ENCODE results near the gene INSR.

The INSR gene

DNA sequence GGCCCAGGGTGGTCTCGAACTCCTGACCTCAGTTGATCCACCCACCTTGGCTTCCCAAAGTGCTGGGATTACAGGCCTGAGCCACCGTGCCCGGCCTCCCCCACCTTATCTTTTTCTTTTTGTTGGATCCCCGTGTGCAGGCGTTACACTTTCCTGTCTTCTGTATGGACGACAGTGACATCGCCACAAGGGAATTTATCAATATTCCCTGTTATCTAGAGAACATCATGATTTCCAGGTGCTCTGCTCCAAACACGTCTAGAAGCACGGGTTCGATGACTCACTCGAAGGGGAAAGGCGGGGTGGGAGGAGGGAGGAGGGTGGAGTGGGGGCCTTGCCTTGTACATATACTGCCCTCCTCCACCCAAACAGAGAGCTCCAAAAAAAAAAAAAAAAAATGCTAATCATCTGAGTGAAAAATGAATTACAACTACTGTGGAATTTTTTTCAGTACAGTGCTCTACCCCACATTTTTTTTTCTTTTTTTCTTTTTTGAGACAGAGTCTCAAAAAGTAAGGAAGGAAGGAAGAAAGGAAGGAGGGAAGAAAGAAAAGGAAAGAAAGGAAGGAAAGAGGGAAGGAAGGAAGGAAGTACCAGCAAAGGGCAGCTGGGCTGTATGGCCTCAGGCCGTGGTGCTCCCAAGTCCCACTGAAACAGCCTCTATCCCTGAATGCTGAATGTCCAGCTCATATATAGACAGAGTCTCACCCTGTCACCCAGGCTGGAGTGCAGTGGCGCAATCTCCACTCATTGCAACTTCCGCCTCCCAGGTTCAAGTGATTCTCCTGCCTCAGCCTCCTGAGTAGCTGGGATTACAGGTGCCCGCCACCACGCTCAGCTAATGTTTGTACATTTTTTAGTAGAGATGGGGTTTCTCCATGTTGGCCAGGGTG is 36.8 kb downstream of the INSR start:
- CTCF ChIA-PET: no interaction called here
- POLR2A ChIA-PET: interaction anchor here (1.1 kb wide), 1 partner anchor 37 kb away, joined by 3 read pairs; the partner anchor contains the start of gene INSR
- DNase-seq (ENCODE audit: extremely low spot score): peak; percentile 33
- TF ChIP-seq TARDBP (IDR thresholded peaks at IDR 0.05): no peak
- peak; percentile 71 for TF ChIP-seq ZNF384 (IDR thresholded peaks at IDR 0.05)

DNA sequence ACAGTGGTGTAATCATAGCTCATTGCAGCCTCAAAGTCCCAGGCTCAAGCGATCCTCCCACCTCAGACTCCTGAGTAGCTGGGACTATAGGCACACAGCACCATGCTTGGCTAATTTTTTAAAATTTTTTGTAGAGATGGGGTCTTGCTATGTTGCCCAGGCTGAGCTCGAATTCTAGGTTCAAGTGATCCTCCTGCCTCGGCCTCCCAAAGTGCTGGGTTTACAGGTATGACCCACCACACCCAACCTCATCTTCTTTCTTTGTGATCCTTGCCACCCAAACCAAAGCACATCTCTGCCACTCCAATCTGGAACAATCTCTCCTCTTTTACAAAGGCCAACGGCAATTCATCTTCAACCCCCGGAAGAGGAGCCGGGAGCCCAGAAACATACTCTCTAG is 38.6 kb downstream of the INSR start:
- no peak for DNase-seq (ENCODE audit: extremely low spot score)
- POLR2A ChIA-PET: no interaction called here
- TF ChIP-seq HDGF (IDR thresholded peaks at IDR 0.05; ENCODE audit: borderline replicate concordance): no peak
- CTCF ChIA-PET: no interaction called here

DNA sequence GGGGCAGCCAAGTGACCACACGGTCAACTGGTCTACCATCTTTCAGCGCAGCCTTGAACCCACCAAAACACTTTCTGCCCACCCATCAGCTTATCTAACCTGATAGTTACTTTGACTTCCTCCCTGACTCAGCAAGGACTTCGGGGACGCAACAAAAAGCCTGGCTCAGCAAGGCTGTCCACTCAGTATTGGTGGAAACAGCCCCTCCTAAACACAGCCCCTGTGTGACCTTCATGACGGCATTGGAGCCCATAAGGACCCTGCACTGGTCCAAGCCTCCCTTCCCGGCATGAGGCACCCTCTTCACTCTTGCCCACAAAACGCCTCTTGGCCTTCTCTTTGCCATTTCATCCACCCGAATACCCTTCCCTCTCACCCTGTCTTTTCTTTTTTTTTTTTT is 39.1 kb downstream of the INSR start:
- TF ChIP-seq FOXA1 (IDR thresholded peaks at IDR 0.05) (no peak), L3MBTL2 (conservative IDR thresholded peaks at IDR 0.05) (no peak), NFRKB (IDR thresholded peaks at IDR 0.05) (no peak), BHLHE40 (IDR thresholded peaks at IDR 0.05; ENCODE audit: borderline replicate concordance) (no peak), SP1 (IDR thresholded peaks at IDR 0.05) (no peak), ARNT (IDR thresholded peaks at IDR 0.05) (no peak), FOXK2 (IDR thresholded peaks at IDR 0.05) (no peak), CTBP1 (IDR thresholded peaks at IDR 0.05; ENCODE audit: borderline replicate concordance) (no peak)
- TF ChIP-seq, protein P1, sequence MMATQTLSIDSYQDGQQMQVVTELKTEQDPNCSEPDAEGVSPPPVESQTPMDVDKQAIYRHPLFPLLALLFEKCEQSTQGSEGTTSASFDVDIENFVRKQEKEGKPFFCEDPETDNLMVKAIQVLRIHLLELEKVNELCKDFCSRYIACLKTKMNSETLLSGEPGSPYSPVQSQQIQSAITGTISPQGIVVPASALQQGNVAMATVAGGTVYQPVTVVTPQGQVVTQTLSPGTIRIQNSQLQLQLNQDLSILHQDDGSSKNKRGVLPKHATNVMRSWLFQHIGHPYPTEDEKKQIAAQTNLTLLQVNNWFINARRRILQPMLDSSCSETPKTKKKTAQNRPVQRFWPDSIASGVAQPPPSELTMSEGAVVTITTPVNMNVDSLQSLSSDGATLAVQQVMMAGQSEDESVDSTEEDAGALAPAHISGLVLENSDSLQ (IDR thresholded peaks at IDR 0.05): no peak
- DNase-seq (ENCODE audit: extremely low spot score): no peak
- CTCF ChIA-PET: no interaction called here
- POLR2A ChIA-PET: no interaction called here

DNA sequence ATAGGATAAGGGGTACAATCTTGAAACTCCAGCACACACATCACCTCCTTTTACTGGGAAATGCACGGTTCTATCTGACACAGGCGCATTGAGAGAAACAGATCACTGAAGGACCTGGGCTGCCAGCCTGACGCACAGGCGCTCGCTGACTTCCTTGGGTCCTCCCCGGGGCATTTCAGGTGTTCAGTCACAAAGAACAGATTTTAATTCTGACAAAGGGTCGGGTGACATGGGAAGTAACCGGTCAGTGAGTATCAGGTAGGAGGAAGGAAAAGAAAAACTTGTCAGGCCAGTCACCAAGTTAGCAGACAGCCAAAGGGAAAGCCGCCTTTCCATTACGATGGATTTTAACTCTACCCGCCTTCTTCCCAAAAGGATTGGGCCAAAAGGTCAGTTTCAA is 39.6 kb downstream of the INSR start:
- TF ChIP-seq TARDBP (IDR thresholded peaks at IDR 0.05) (no peak), BHLHE40 (IDR thresholded peaks at IDR 0.05; ENCODE audit: borderline replicate concordance) (no peak), ELF4 (IDR thresholded peaks at IDR 0.05) (no peak), HDGF (IDR thresholded peaks at IDR 0.05; ENCODE audit: borderline replicate concordance) (no peak), ARNT (IDR thresholded peaks at IDR 0.05) (no peak), L3MBTL2 (conservative IDR thresholded peaks at IDR 0.05) (no peak), SUZ12 (IDR thresholded peaks at IDR 0.05) (no peak), FOXM1 (IDR thresholded peaks at IDR 0.05; ENCODE audit: borderline replicate concordance) (no peak), LEF1 (IDR thresholded peaks at IDR 0.05; ENCODE audit: borderline replicate concordance) (no peak), SP1 (IDR thresholded peaks at IDR 0.05) (no peak), FOXK2 (IDR thresholded peaks at IDR 0.05) (no peak), CTBP1 (IDR thresholded peaks at IDR 0.05; ENCODE audit: borderline replicate concordance) (no peak), ZNF384 (IDR thresholded peaks at IDR 0.05) (no peak)
- TF ChIP-seq, protein P1 (IDR thresholded peaks at IDR 0.05): no peak
- CTCF ChIA-PET: no interaction called here
- POLR2A ChIA-PET: no interaction called here
- no peak for DNase-seq (ENCODE audit: extremely low spot score)

DNA sequence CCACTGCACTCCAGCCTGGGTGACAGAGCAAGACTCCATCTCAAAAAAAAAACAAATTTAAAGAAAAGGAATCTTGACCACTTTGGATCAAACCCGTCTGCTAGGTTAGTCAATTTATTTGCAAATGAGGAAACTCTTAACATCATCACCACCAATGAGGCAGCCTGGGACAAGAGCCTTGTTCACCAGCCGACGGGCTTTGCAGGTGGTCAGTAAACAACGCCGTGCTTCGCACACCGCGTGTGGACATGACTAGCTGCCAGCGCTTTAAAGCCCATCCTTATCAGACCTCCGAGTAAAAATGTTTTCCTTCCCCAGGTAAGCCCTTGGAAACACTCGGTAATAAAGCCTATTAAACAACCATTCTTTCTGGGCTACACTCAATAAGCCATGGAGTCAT is 41.9 kb downstream of the INSR start:
- TF ChIP-seq FOXA1 (IDR thresholded peaks at IDR 0.05) (no peak), NFRKB (IDR thresholded peaks at IDR 0.05) (no peak), SP1 (IDR thresholded peaks at IDR 0.05) (no peak), ARNT (IDR thresholded peaks at IDR 0.05) (no peak), LEF1 (IDR thresholded peaks at IDR 0.05; ENCODE audit: borderline replicate concordance) (no peak), HDGF (IDR thresholded peaks at IDR 0.05; ENCODE audit: borderline replicate concordance) (no peak), BHLHE40 (IDR thresholded peaks at IDR 0.05; ENCODE audit: borderline replicate concordance) (no peak), L3MBTL2 (conservative IDR thresholded peaks at IDR 0.05) (no peak), FOXM1 (IDR thresholded peaks at IDR 0.05; ENCODE audit: borderline replicate concordance) (no peak), SUZ12 (IDR thresholded peaks at IDR 0.05) (no peak), FOXK2 (IDR thresholded peaks at IDR 0.05) (no peak), CTBP1 (IDR thresholded peaks at IDR 0.05; ENCODE audit: borderline replicate concordance) (no peak), ZNF384 (IDR thresholded peaks at IDR 0.05) (no peak), TARDBP (IDR thresholded peaks at IDR 0.05) (no peak), ELF4 (IDR thresholded peaks at IDR 0.05) (no peak)
- TF ChIP-seq, protein P1 (IDR thresholded peaks at IDR 0.05): no peak
- ChIA-PET POLR2A (no interaction called here), CTCF (no interaction called here)
- DNase-seq (ENCODE audit: extremely low spot score): no peak

DNA sequence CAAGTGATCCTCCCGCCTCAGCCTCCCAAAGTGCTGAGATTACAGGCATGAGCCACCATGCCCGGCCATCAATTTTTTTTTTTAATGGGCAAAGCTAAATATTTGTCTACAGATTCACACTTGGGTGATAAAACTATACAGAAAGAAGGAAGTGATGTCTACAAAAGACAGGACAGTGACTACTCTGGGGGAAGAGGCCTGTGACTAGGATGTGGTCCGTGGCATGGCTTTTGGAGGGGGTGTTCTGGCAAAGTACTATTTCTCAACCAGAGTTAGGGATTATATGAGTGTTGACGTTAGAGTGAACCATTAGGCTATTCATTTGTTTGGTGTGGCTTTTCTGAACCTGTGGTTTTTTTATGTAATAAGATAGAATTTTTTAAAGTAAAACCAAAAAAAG is 42.7 kb downstream of the INSR start:
- ChIA-PET POLR2A (no interaction called here), CTCF (no interaction called here)
- DNase-seq (ENCODE audit: extremely low spot score): no peak
- TF ChIP-seq BHLHE40 (IDR thresholded peaks at IDR 0.05; ENCODE audit: borderline replicate concordance): no peak
- TF ChIP-seq ZNF384 (IDR thresholded peaks at IDR 0.05): no peak
- TF ChIP-seq SUZ12 (IDR thresholded peaks at IDR 0.05): no peak
- TF ChIP-seq L3MBTL2 (conservative IDR thresholded peaks at IDR 0.05): no peak

DNA sequence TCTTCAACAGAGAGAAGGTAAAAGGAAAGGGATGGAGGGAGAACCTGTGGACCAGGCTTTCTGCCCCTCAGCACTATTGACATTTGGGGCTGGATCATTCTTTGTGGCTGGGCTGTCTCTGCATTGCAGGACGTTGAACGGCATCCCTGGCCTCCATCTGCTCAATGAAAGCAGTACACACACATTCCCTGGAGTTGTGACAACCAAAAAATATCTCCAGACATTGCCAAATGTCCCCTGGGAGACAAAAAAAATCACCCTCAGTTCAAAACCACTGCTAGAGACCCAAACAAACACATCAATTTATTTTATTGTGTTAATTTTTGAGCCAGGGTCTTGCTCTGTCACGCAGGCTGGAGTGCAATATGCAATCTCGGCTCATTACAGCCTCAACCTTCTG is 43.3 kb downstream of the INSR start:
- ChIA-PET CTCF (no interaction called here), POLR2A (no interaction called here)
- no peak for DNase-seq (ENCODE audit: extremely low spot score)
- TF ChIP-seq, protein P1 (IDR thresholded peaks at IDR 0.05): no peak
- TF ChIP-seq BHLHE40 (IDR thresholded peaks at IDR 0.05; ENCODE audit: borderline replicate concordance) (no peak), TARDBP (IDR thresholded peaks at IDR 0.05) (no peak), ELF4 (IDR thresholded peaks at IDR 0.05) (no peak), ZNF384 (IDR thresholded peaks at IDR 0.05) (no peak)
